HG03558 (cell line): ENCODE data around the gene TAS2R19.
"Not testable (repeated sequence)": the region's sequence is repeated elsewhere in the genome, so short reads cannot be mapped to it uniquely, and the experiment has no call there.

ENCODE experiments used
- ATAC-seq: cut with Tn5 transposase; IDR thresholded peaks from one replicate; pipeline ENCODE4 v1.9.1; 2021; ENCODE audit warnings: moderate number of reproducible peaks; ENCODE audit not compliant: unreplicated experiment; ENCODE audit errors: extremely low read depth

The TAS2R19 gene

GRCh38 chr12:11022520-11022919, at the start of gene TAS2R19:
Gene TAS2R19, minus strand, starts transcription at chr12:11022620. Its CDS starts 49 bp downstream, at chr12:11022571.
- no peak for ATAC-seq

GRCh38 chr12:11071414-11071813, 49.0 kb upstream of the TAS2R19 start:
- no peak for ATAC-seq

GRCh38 chr12:11070999-11071398, 48.6 kb upstream of the TAS2R19 start:
- no peak for ATAC-seq

- ATAC-seq: no peak
Measured at GRCh38 chr12:11069854-11070365, 47.5 kb upstream of the TAS2R19 start.

GRCh38 chr12:11067514-11067913, 45.1 kb upstream of the TAS2R19 start:
- ATAC-seq: no peak

GRCh38 chr12:11062194-11062593, 39.8 kb upstream of the TAS2R19 start, which contains the start of gene TAS2R46:
Gene TAS2R46, minus strand, starts transcription at chr12:11062294. Its CDS starts 0 bp downstream, at chr12:11062294.
- not testable (repeated sequence) for ATAC-seq

GRCh38 chr12:11059784-11060183, 37.4 kb upstream of the TAS2R19 start:
- ATAC-seq: no peak

GRCh38 chr12:11059041-11059440, 36.6 kb upstream of the TAS2R19 start:
- ATAC-seq: no peak

GRCh38 chr12:11055306-11055705, 32.9 kb upstream of the TAS2R19 start:
- ATAC-seq: no peak

- ATAC-seq: not testable (repeated sequence)
Measured at GRCh38 chr12:11049806-11050531, 27.5 kb upstream of the TAS2R19 start.

GRCh38 chr12:11041366-11041765, 18.9 kb upstream of the TAS2R19 start:
- ATAC-seq: not testable (repeated sequence)

- no peak for ATAC-seq
Measured at GRCh38 chr12:11040162-11040561, 17.7 kb upstream of the TAS2R19 start.

GRCh38 chr12:11039171-11039570, 16.8 kb upstream of the TAS2R19 start:
- no peak for ATAC-seq

- not testable (repeated sequence) for ATAC-seq
Measured at GRCh38 chr12:11033959-11034358, 11.5 kb upstream of the TAS2R19 start.

- ATAC-seq: no peak
Measured at GRCh38 chr12:11031307-11031706, 8.9 kb upstream of the TAS2R19 start, which contains the start of gene TAS2R31. Gene TAS2R31, minus strand, starts transcription at chr12:11031407. Its CDS starts 72 bp downstream, at chr12:11031335.

GRCh38 chr12:11026118-11026517, 3.7 kb upstream of the TAS2R19 start:
- no peak for ATAC-seq

- ATAC-seq: no peak
Measured at GRCh38 chr12:11023387-11023786, 967 bp upstream of the TAS2R19 start.

GRCh38 chr12:11016937-11017336, 5.5 kb downstream of the TAS2R19 start:
- no peak for ATAC-seq

- ATAC-seq: no peak
Measured at GRCh38 chr12:11015775-11016430, 6.5 kb downstream of the TAS2R19 start.

- no peak for ATAC-seq
Measured at GRCh38 chr12:11014234-11014633, 8.2 kb downstream of the TAS2R19 start.

GRCh38 chr12:11007608-11008007, 14.8 kb downstream of the TAS2R19 start:
- ATAC-seq: no peak
